ENCODE data around the gene TMEM125.

Gene TMEM125

DNA sequence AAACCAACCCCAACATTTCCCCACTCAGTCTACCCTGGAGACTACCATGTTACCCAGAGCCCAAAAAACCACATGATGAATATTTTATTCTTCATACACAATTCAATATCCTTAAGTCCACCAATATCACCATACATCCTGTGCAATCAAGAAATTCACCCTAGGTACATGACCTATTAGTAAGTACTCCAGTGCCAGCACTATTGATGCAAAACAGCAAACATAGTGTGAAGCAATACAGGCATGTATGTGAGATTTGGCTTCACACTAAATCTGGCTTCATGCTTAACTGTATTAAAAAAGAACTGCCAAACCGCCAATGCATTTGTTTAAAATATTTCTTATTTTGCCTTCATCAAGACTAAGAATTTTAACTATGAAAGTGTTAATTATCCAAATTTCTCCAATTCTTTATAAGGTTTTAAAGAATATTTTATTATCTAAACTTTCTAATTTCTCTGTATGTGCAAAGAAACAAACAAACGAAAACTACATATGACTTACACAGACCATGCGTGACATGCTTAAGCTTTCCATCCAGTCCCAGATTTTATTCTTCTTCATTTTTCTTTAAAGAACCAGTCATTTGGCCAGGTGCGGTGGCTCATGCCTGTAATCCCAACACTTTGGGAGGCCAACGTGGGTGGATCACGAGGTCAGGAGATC lies 22.4 kb upstream of the TMEM125 start:
- DNase-seq (ENCODE audit: low spot score) = no peak

DNA sequence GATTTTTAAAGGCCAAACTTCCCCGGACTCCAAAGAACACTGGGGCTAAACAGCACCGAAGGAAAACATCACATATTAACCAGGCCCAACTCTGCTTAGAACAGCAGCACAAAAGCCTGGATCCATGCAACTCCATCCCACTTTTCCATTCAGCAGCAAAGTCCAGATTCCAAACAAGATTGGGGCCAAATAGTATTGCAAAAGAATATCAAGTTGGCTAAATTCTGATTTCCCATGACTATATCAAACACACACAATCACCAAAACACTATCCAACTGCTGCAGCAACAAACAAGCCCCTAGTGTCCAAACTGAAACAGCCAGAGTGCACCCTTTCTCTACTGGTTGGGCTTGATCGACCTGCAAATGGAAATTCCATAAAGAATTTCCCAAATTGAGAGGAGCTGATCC lies 19.4 kb upstream of the TMEM125 start:
- no peak for DNase-seq (ENCODE audit: low spot score)

DNA sequence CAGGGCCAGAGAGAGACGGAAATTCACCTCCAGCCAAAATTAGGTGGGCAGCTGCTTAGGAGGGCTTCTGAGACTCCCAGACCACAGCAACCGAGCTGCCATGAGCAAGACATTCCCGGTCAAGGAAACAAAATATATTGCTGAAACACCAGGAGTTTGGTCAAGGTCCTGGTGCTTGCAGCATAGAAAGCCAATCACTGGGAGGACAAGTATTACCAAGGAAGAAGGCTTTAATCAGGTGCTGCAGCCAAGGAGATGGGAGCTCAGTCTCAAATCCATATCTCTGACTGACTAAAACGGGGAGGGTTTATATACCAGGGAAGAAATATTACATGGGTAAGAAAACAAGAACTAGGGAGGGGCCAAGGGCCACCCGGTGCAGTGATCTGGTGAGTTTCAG lies 18.8 kb upstream of the TMEM125 start:
- DNase-seq (ENCODE audit: low spot score) = no peak

DNA sequence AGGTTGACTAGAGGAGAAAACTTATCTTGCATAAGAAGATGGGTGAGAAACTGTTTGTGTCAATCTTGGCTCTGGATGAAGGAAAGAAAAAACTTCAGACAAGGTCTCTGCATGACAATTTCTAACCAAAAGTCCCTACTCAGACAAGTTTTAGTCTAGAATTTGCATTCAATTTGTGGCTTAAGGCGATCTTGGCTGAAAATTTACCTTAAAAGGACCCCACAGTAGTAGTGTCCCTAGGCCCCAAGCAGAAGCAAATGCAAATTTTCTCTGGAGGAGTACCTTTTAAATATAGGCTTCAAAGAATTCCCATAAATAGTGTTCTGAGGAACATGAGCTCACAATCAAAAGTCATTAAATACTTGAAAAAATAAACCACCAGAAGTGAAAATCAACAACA lies 17.6 kb upstream of the TMEM125 start:
- no peak for DNase-seq (ENCODE audit: low spot score)

DNA sequence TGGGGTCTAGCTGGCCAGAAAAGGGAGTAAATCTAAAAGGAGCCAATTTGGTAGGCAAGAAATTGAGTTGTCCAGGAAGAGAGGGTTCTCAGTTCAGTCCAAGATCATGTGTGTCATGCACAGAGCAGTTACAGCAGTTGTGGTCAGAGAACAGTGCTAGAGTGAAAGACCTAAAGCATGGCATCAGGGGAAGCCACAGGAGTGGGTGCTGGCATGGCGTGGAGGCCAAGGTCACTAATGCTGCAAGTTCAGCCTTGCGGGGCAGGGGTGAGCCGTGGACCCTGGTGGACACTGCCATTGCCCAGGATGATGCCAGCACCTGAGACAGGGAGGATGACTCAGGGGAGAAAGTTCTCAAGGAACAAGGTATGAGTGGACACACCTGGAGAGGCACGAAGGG lies 16.6 kb upstream of the TMEM125 start:
- DNase-seq (ENCODE audit: low spot score) = no peak

- no peak for DNase-seq (ENCODE audit: low spot score)
Observed at GRCh38 chr1:43253876-43254275, 15.9 kb upstream of the TMEM125 start.

DNA sequence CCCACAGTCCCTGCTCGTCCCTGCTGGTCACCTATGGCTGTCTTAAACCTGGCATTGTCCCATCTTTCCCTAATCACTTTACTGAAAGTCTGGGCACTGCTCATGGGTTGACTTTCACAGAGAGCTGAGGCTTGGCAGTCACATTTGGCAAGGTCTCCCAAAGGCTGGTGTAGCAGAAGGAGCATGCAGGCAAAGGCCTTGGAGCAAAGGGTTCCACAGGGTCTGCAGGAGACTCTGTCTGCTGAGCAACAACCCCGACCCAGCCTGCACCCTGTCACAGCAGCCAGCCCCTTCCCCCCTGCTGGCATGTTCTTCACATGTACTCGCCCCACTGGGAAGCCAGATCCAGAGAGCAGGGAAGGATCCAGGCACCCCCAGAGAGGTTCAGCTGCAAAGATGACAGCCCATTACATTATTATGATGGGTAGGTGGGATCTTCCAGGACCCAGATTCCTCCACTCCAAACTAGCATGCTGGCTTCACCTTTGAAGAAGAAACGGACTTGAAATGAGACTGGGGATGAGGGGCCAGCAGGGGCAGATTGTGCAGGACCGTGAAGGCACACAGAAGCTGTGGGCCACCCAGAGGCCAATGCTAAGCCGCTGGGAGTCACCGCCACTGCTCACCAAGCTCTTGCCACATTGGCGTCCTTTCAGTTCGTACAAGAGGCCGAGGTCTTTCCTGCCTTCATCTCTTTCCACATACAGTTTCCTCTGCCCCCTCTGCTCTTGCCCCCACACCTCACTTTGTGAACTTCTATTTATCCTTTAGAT lies 14.2 kb upstream of the TMEM125 start:
- no peak for DNase-seq (ENCODE audit: low spot score)

DNA sequence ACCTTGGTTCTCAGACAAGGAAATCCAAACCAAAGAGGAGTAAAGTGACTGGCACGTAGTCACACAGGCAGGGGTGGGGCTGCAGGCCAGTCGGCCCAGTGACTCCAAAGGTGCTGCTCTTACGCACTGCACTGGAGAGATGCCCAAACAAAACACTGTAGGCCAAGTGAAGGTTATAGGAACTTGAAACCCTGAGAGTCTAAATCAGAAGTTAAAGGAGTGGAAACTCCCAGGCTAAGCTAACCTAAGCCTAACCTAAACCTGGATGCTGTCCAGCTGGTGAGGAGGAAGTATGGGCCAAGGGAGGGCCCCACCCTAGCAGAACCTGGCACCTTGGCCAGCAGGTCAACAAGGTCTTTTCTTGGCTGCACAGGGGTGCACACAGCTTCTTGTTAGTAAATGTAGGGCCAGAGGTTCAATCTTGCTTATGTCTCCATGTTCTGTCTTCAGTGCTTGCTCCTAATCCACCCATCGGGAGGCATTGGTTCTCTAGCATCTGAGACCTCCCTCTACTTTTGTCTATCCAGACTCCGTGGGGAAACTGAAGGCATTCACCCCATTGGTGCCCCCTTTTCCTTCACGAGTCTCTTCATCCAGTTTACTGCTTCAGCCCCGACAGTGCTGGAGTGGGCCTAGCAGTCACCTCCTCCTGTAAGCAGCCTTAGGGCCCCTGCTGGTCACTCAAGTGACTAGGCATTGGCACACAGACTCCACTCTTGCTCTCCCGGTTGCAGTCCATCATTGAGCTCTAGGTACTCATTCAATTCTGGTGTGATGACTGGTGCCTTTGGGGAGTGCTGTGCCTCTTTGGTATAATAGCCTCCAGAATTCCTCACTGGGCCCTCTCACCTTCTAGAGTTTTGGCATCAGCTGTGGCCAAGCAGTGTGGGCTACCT lies 12.9 kb upstream of the TMEM125 start:
- no peak for DNase-seq (ENCODE audit: low spot score)

- DNase-seq (ENCODE audit: low spot score) = no peak
Observed at GRCh38 chr1:43258370-43258769, 11.4 kb upstream of the TMEM125 start.

DNA sequence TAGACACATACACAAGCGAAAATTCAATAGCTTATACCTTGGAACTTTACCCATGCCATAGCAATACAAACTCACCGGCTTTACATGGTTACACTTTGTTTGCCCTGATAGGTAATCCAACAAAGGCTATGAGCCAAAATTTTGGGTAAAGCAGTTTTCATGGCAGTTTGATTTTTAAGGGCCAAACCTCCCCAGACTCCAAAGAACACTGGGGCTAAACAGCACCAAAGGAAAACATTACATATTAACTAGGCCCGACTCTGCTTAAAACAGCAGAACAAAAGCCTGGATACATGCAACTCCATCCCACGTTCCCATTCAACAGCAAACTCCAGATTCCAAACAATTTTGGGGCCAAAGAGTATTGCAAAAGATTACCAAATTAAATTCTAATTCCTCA lies 4.4 kb upstream of the TMEM125 start:
- no peak for DNase-seq (ENCODE audit: low spot score)

DNA sequence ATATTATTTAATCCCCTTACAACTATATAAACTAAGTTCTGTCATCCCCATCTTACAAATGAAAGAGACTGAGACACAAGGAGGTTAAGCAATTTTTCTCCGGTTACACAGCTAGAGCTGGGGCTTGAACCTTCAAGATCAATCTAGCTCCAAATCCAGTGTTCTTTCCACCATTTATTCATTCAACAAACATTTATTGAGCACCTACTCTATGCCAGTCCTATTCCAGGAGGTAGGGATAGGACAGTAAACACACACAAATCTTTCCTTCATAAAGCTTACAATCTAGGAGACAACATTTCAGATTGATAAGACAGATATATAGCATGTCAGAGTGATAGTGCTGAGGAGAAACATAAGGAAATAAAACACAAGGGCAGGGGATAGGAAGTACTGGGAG lies 2.9 kb upstream of the TMEM125 start:
- no peak for DNase-seq (ENCODE audit: low spot score)

- DNase-seq (ENCODE audit: low spot score) = no peak
Observed at GRCh38 chr1:43267291-43267805, 2.4 kb upstream of the TMEM125 start.

DNA sequence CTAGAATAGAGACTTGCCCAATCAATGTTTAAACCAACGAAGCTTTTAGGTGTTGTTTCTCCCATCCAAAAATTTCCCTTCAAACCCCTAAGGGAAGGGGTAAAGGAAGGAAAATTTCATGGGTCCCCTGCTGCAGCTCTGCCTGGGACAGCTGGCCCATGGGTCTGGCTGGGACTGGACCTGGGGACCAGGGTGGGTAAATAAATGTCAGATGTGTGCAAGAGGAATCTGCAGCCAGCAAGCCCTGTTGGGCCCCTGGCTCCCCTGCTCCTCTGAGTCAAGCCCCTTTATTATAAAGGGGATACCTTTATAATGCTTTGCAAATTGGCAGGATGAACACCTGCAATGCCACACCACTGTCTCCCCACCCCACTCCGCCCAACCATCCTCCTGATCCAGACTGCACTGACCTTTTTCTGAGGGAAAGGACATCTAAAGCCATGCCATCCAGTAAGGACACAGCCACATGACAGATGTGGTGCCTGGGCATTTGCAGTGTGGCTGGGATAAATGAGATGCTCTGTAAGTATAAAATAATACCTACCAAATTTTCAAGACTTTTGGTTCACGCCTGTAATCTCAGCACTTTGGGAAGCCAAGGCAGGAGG lies 1.9 kb upstream of the TMEM125 start:
- no peak for DNase-seq (ENCODE audit: low spot score)

GRCh38 chr1:43270421-43271095 lies 775 bp downstream of the TMEM125 start:
- no peak for DNase-seq (ENCODE audit: low spot score)

DNA sequence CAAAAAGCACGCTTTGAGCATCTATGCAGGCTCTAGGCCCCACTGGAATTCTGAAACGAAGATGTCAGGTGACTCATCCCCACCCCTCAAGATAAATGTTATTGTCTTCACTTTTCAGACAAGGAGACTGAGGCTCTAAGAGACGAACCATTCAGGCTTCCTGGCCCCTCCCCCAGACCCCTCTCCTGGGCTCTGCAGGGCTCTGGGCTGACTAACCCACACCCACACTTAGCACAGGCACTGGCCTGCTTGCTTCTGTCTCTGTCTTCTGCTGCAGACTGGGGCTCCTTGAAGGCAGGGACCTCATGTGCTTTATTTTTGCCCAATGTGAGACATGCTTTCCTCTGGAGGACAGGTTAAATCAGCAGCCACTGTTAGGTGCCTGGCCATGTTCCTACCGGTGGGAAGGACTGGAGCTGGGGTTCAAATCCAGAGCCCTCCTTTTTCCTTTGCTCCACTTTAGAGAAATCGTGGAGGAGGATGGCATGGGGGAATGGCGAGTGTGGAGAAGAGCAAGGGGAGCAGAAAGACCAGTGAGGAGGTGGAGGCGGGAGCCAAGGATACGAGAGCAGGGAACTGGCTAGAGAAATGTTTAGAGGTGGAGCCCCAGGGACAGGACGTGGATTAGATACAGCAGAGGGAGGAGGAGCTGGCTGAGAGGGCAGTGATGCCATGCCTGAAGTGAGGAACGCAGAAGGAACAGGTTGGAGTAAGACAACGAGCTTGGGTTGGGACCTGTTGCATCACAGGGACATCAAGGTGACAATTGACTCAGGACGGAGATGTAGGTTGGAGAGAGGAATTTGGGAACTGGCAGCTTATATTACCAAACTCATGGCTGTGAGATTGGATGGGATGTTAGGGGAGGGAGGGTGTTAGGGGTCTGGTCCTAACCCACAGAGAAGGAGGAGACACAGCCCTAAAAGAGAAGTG lies 1.7 kb downstream of the TMEM125 start:
- no peak for DNase-seq (ENCODE audit: low spot score)

- no peak for DNase-seq (ENCODE audit: low spot score)
Observed at GRCh38 chr1:43272161-43272560, 2.4 kb downstream of the TMEM125 start.

- no peak for DNase-seq (ENCODE audit: low spot score)
Observed at GRCh38 chr1:43272576-43273571, 3.1 kb downstream of the TMEM125 start.

GRCh38 chr1:43273708-43274107 lies 3.9 kb downstream of the TMEM125 start:
- DNase-seq (ENCODE audit: low spot score) = no peak

GRCh38 chr1:43274125-43274803 lies 4.5 kb downstream of the TMEM125 start:
- DNase-seq (ENCODE audit: low spot score) = peak; percentile 99

All from kidney capillary endothelial cell (primary cell).